Bronchial smooth muscle cell (primary cell): Measurements from ENCODE around the gene GARIN6. TPM values are rescaled to one million over a fixed set of nuclear protein-coding genes. Genes with fewer than 3 reads are reported as not detected.

Source experiments
- total RNA-seq: library from RNA; depleted of rRNA; stranded (reverse); fragments of >200 nt; gene quantifications from 2 replicates; pipeline ENCODE4 v1.2.1, GENCODE V29; 2014

GARIN6 gene
- not detected in 2 replicates for total RNA-seq

GRCh38 chr12:99647453-99647852 is at the start of gene GARIN6:
GARIN6 (plus strand) TSS chr12:99647753; CDS start chr12:99648175, 422 bp downstream.

